GM19467 (cell line): ENCODE results near the gene DNAH17.

Source experiments
- ATAC-seq: cut with Tn5 transposase; IDR thresholded peaks from one replicate; pipeline ENCODE4 v1.9.1; 2021; ENCODE audit warnings: mild to moderate bottlenecking, moderate library complexity; ENCODE audit not compliant: unreplicated experiment

The DNAH17 gene

DNA sequence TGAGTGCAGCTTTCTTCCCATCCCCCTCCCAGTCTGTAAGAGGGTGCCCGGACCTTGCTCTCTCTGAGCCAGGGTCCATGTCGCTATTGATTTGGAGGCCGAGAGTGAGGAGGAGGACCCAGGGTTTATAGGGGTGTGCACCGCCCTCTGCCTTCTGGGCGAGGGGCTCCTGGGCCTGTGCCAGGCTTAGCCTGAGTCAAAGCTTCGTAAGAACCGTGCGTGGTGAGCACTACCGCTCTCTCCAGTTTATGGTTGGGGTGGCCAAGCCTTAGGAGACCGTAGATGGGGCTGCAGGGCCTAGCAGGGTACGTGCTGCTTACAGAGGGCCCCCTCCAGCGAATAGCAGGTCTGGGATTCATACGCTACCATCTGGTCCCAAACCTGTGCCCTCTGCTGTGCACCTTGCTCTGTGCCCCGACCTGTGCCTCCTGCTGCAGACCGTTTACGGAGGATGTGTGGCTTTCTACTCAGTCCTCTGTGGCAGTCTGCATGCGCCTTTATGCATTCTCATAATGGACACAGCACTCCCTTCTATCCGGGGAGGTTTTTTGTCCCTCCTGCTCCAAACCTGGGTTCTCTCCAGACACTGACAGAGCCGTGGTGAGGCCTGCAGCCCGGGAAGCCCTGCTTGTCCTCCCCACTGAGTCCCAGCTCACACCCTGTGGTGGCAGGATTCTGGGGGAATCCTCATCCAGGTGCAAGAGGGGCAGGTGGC is 144.0 kb downstream of the DNAH17 start:
- no peak for ATAC-seq

DNA sequence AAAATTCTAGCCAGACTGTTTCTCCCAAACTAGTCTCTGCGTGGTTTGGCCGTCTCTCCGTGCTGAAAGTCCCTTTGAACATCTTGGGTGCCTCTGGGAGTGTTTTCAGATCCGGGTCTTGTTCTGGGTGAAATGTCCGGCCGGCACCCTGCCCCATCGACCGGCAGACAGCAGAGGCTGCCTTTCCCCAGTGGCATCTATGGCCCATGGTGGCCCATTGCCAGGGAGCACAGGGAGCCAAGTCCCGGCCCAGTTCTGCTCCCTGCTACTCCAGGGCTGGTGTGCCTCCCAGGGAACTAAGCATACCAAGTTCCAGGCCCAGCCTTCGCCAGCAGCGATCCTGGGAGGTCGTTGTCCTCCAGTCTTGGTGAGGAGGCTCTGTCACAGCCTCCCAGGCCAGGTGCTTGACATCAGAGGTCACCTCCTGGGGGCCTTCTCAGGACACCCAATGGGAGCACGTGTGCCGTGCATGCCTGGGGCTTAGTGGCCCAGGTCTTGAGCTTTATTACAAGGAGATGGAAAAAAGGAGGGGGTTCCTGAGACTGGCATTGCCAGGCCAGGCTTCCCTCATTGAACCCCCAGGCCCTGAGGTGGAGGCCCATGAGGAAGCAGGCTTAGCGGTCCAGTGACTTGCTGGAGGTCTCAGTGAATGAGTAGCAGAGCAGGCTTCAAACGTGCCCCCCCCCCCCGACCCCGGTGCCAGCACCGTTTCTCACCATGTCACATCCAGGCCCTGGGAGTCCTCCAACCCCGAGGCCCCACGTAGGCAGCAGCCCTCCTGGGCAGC is 144.8 kb downstream of the DNAH17 start:
- ATAC-seq: no peak

DNA sequence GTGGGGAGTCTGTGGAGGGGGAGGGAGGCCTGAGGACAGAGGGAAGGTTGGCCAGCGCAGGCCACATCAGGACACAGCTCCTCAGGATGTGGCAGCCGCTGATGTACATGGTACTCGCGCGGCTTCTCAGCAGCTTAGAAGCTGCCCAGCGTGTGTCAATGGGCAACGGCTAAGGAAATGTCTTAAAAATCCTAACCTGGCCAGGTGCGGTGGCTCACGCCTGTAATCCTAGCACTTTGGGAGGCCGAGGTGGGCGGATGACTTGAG is 145.6 kb downstream of the DNAH17 start:
- no peak for ATAC-seq

DNA sequence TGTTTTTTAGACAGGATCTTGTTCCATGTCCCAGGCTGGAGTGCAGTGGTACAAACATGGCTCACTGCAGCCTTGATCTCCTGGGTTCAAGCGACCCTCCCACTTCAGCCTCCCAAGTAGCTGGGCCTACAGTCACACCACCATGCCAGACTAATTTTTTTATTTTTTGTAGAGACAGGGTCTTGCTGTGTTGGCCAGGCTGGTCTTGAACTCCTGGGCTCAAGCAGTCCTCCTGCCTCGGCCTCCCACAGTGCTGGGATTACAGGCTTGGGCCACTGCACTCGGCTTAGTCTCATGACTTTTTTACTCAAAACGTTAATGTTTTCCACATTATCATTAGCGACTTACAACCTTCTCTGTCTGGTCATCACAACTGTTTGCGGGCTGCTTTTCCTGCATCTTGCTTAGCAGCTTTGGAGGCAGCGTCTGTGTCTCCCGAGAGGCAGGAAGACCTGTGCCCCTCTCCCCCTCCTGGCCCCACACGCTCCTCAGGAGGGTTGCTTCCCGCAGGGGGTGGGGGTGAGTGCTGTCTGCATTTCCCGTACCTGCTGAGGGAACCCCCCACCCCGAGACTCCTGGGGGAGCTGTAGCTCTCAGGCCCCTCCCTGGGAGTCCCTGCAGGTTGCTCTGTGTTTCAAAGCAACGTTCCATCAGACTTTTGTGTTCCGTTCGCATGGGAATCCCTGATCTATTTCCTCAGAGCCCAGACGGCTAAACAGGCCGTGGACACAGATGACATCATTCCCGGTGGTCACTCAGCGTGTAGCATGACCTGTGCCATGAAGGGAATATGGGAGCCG is 146.1 kb downstream of the DNAH17 start:
- ATAC-seq: no peak

DNA sequence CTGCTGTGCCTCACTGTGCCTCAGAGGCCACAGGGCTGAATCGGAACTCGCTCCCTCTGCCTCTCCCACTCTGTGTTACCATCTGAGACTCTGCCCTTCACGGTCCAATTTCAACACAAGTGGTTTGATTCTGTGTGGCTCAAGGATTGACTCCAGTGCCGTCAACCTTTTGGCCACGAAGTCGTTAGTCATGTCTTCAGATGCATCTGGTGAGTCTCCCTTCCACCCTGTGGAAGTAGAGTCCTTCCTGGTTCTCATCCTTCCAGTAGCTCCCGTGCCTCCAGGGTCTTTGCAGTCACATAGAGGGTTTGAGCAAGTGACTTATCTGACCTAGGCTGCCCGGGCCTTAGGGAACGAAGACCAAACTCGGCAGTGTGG is 147.6 kb downstream of the DNAH17 start:
- ATAC-seq: no peak

DNA sequence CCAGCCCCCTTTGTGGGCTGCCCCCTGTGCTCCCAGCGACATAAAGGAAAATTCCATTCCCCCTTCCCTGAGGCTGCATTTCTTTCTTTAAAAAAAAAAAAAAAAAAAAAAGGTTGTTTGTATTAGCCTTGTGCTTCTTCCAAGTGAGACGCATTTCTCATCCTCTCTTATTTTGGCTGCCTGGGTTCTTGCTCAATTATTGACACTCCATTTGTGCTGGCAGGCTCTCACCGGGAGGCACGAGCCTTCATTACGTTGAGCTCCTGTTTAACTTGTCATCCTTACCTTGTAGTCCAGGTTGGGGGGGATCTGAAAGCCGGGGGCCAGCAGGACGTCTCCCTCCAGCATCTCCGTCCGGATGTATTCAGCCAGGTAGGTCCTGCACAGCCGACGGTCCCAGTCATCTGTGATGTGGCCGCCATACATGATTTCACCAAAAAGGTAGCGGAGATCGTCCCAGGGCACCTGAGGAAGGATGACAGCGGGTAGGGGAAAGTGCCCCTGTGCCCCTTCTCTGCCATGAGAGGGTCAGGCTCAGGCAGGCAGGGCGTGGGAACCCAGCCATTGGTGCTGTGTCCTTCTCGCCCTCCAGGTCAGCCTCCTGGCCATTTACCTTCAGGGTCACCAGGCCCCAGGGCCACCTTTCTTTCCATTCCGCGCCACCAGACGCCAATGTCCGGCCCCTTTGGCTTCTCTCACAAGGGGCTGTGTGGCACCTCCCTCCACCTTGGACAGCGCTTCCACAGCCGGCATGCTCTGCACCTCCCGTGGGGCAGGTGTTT is 148.2 kb downstream of the DNAH17 start:
- no peak for ATAC-seq

DNA sequence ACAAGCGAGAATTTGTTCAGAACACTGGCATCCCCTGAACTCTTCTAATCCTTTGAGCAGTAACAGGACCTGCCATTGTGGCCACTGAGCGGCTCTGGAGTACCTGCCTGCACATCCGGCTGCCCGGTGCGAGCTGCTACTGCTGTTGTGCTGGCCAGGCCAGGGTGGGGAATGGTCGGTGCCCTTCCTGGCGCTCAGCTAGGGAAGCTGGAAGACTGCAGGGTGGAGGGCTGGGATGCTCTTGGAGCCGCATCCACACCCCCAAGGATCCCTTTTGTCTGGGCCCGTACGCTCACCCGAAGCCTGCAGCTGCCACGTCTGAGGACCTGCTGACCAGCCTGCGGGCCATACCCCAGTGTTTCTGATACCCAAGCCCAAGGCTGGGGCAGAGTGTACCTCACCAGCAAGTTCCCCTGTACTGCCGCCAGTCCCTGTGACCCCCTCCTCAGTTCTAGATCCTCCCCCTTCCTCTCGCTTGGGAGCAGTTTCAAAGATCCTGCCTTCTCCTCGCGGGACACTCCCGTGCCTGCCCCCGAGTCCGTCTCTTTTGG is 149.1 kb downstream of the DNAH17 start:
- ATAC-seq: no peak

DNA sequence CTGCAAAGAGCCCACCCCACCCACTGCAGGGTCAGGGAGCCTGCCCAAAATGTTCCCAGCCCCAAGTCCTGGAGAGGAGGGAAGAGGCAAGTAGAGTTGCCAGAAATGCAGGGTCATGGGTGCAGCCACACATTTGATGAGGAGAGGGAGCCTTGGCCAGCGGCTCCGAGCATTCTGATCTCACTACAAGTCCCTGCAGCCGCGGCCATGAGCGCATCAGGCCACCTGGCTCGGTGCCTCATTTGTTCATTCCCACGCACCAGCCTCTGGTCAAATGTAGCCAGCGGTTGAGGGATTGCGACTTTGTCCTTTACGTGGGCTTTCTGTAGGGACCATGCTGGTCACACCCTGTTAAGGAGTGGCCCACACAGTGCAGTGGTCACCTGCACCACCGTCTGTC is 150.1 kb downstream of the DNAH17 start:
- no peak for ATAC-seq

DNA sequence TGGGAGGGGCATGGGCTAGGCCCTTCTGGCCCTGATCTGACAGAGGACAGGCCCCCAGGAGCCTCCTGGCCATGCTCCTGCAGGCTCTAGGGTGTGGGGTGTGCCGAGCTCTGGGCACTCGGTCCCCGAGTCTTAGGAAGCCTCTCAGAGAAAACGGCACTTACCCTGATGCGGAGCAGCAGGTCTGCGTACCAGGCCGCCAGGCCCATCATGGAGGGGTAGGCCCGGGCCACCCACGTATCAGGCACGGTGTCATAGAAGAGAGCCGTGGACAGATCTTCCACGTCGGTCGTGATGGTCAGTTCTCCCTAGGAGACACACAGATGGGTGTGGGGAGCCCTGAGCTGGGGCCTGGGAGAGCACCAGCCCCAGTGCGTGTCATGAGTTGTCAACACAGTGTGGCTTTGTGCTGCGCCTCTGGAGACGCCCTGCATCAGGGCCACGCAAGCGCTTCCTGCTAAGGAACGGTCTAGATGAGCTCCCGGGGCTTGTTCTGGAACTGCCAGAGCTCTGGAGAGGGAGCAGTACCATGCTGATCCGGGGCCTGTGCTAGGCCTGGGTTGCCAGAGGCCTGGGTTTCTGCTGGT is 150.8 kb downstream of the DNAH17 start:
- no peak for ATAC-seq

DNA sequence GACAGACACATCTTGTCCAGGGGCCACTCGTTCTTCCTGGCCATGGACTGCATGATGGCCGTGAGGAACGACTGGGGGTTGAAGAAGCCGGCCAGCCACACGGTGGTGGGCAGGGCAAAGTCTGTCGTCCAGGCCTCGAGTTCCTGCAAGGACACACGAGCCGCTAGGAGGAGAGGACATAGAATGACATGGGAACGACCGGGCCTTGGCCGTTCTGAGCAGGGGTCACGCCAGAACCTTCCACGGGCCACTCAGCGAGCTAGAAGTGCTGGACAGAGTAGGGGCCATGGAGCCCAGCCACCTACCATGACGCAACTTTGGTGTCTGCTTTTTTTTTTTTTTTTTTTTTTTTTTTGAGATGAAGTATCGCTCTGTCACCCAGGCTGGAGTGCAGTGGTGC is 151.8 kb downstream of the DNAH17 start:
- ATAC-seq: no peak

DNA sequence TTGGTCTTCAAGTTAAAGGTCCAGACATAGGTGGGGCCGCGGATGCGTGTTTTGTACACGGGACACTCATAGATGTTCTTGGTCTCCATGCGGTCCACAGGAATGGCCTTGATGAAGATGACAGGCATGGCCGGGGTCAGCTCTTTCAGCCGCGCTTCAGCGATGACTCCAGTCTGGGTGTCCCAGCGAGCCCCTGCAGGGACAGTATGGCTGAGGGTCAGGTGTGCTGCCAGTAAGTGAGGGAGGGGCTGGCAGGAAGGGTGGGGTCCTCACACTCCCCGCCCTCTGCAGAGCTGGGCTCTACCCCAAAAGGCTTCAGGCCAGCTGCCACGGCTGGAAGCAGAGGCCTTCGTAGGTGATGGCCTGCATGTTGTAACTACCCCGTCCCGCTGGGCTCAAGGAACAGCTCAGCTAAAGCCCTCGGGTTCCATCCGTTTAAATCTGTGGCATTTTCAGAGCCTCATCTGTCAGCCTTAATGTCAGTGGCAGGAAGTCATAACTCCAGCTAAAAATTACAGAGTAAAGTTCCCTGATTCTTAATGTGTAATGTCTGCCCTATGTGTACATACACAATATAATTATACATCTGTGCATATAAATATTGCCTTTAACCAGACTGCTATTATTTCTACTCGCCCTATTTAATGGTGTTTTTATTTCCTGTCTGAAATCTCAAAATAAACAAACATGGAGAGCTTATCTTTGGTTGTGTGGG is 153.1 kb downstream of the DNAH17 start:
- no peak for ATAC-seq

DNA sequence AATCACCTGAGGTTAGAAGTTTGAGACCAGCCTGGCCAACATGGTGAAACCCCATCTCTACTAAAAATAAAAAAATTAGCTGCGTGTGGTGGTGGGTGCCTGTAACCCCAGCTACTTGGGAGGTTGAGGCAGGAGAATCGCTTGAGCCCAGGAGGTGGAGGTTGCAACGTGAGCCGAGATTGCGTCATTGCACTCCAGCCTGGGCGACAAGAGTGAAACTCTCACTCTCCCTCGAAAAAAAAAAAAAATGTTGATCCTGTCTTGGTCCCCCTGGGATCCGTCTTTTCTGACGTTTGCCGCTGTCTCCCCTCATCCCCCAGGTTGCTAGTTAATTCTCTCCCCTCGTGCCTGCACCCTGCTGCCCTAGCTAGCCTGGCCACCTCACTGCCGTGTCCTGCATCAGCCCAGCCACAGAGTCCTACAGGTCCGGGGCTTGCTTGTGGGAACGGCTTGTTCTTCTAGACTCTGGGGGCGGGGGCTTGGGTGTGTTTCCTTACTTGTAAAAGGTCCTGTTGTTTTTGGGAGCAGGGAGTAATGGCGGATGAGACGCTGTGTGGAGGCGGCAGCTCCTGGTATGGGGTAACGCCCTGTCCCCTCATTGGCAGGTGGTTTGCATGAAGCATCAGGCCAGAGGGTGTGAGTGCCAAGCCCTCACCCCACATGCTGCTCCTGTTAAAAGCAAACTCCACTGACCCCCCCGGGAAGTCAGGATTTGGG is 154.2 kb downstream of the DNAH17 start:
- no peak for ATAC-seq

DNA sequence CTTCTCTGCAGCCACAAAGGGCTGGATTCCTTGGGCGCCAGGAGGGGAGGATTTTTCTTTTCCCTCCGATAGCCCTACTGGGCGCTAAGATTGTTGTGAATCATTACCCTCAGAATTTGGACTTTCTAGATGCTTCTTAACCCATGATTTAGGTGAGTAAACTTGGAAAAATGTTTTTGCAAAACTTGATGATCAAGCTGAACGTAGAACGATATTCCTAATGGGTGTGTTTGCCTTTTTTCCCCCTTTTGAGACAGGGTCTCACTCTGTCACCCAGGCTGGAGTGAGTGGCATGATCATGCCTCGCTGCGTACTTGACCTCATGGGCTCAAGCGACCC is 155.0 kb downstream of the DNAH17 start:
- no peak for ATAC-seq

DNA sequence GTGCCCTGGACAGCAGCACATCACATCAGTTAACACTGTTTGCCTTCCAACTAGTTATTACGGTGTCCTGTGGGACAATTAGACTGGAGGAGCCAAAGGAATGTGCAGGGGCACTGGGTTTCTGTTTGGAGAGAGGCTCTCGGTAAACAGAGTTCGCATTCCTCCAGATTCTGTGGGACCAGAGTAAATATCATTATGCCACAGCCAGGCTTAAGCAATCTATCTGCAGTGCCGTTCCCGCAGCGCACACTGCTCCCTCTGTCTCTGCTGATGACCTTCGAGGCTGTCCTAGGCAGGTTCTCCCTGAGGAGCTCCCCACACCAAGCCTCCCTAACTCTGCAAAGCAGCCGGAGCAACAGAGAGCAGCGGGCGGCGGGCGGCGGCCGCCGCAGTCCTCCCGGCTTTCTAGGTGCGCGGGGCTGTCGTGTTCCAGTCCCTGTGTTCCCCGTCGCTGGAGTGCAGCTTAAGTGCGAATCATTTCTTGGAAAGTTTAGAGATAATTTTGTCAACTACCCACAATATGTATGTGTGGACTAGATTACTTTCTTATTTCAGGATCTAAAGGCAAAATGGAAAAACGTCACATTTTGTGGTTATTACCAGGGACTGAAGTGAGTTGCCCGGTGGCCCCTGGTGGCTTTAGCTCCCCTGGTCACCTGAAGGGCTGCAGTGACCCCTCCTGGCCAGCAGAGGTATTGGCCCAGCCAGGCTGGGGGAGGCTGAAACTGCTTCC is 155.5 kb downstream of the DNAH17 start:
- no peak for ATAC-seq

DNA sequence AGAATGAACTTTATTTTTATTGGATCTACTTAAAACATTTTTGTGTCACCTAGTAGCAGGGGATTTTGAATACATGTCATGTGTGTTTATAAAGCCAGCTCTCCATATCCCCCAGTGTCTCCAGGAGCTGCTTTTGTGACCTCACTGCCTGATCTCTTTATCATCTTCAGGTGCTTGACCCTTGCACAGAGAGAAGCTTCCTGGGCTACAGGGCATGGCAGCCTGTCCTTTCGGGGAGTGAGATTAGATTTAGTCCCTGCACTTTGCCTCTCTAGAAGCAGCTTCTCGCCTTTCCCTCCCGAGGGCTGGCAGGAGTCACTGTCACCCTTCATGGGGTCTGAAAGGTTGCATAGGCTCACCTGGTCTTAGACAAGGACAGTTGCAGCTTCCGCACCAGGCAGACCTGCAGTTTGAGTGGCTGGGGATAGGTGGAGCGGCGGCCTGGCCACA is 156.1 kb downstream of the DNAH17 start:
- ATAC-seq: no peak

DNA sequence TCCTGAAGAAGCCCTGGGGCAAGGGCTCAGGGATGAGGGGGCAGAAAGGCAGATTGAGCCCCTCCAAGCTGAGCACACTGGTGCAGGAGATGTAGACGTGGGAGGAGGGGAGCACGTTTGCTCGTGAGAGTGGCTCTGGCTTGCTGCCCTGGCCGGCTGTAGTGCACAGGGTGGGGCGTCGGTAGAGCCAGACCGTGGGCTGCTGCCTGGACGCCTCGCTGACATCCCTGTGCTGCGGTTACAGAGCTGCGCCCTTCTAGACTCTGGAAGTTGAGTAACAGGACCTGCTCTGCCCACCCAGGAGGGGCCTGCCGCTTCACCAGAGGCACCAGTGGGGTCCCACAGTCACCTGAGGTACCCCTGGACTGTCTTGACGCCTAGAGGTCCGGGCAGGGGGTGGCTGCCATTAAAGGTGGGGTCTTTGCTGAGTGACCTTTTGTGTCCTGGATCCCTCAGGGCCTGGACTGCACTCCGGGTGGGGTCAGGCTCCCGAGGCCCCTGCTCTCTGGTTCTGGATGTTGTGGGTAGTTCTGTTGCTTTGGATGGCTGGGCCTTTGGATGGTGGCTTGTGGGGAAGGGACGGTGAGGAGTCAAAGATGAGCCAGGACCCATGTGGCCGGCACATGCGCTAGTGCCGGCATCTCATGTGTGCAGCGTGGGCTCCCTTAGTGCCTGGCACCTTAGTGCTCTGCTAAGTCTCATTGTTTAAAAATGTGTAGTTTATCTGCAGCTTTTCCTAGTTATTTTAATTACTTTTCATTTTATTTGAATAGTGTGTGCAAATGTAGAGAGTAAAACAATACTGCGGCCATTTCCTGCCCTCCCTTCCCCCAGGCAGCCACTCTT is 157.0 kb downstream of the DNAH17 start:
- ATAC-seq: no peak

DNA sequence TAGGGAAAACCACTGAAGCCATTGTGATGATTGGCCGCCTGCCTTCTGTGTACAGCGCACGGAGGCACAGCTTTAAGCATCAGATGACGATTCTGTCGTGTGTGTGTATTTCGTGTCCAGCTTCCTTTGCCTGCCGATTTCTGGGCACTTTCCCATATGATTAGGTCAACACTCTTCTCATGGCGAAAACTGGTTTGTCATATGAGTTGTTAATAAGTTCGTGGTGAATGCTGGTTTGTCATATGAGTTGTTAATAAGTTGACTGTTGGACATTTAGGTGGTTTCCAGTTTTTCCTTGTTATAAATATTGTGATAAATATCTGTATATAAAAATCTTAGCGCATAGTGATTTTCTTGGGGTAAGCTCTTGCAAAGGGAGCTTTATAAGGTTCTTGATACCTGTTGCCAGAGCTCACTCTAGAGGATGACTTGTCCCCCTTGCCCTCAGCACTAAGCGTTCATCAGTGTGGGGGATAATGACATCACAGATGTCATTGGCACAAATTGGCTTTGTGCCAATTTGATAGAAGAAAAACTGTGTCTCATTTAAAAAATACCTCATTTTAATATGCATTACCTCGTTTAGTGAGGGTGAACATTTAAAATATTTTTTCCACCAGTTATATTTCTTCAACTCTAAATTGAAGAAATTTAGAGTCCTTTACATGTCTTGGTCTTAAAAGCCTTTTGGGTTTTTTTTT is 158.7 kb downstream of the DNAH17 start:
- no peak for ATAC-seq
